BLaER1 (cell line): ENCODE measurements around the gene ARHGEF11.

Source experiments
- H3K27ac ChIP-seq: shearing (Covaris generic); formaldehyde crosslinking; 2 replicates; pipeline ENCODE4 v1.8.1; 2022
- H3K27me3 ChIP-seq: shearing (Covaris generic); formaldehyde crosslinking; 2 replicates; pipeline ENCODE4 v1.8.1; 2022
- H3K36me3 ChIP-seq: shearing (Covaris generic); formaldehyde crosslinking; 2 replicates; pipeline ENCODE4 v1.8.1; 2022
- H3K4me1 ChIP-seq: shearing (Covaris generic); formaldehyde crosslinking; 2 replicates; pipeline ENCODE4 v1.8.1; 2022
- H3K4me2 ChIP-seq: shearing (Covaris generic); formaldehyde crosslinking; 2 replicates; pipeline ENCODE4 v1.8.1; 2022
- H3K4me3 ChIP-seq: shearing (Covaris generic); formaldehyde crosslinking; 2 replicates; pipeline ENCODE4 v1.8.1; 2022
- H3K9ac ChIP-seq: shearing (Covaris generic); formaldehyde crosslinking; 2 replicates; pipeline ENCODE4 v1.8.1; 2022
- H3K9me3 ChIP-seq: shearing (Covaris generic); formaldehyde crosslinking; 2 replicates; pipeline ENCODE4 v1.8.1; 2022
- H4K20me1 ChIP-seq: shearing (Covaris generic); formaldehyde crosslinking; 2 replicates; pipeline ENCODE4 v1.8.1; 2022
- Cebpa-rat ChIP-seq: shearing (Covaris generic); IDR thresholded peaks from 2 replicates; pipeline ENCODE4 v1.8.1; 2022

Gene ARHGEF11

GRCh38 chr1:156887734-156888133 is 157.8 kb downstream of the ARHGEF11 start:
- Histone ChIP-seq H3K36me3 (no peaks in the 10 kb centered on the region), H4K20me1 (no peaks in the 10 kb centered on the region), H3K4me2 (peak overlapping the region; percentile 14; the same call in 1 of the 2 replicates), H3K4me1 (peaks cover 48% of the 10 kb centered on the region), H3K4me3 (no peak overlapping the region), H3K9ac (no peak overlapping the region), H3K27ac (no peak overlapping the region), H3K27me3 (peaks cover 12% of the 10 kb centered on the region), H3K9me3 (no peaks in the 10 kb centered on the region)
- no peak for TF ChIP-seq Cebpa-rat

GRCh38 chr1:156887317-156887716 is 158.2 kb downstream of the ARHGEF11 start:
- Histone ChIP-seq H4K20me1 (no peaks in the 10 kb centered on the region), H3K27me3 (peaks cover 8% of the 10 kb centered on the region), H3K4me3 (no peak overlapping the region), H3K36me3 (no peaks in the 10 kb centered on the region), H3K27ac (no peak overlapping the region), H3K9ac (no peak overlapping the region), H3K4me2 (peak overlapping the region; percentile 14; the same call in 1 of the 2 replicates), H3K9me3 (no peaks in the 10 kb centered on the region), H3K4me1 (peaks cover 44% of the 10 kb centered on the region)
- no peak for TF ChIP-seq Cebpa-rat

GRCh38 chr1:156886583-156887281 is 158.8 kb downstream of the ARHGEF11 start:
- H3K27me3 ChIP-seq, result peaks cover 2% of the 10 kb centered on the region; the same call in 1 of the 2 replicates
- TF ChIP-seq Cebpa-rat, result no peak

GRCh38 chr1:156885880-156886355 is 159.6 kb downstream of the ARHGEF11 start:
- Histone ChIP-seq H3K36me3 (no peaks in the 10 kb centered on the region), H3K4me2 (no peak overlapping the region), H3K4me3 (no peak overlapping the region), H4K20me1 (no peaks in the 10 kb centered on the region), H3K9me3 (no peaks in the 10 kb centered on the region), H3K27me3 (no peaks in the 10 kb centered on the region), H3K9ac (no peak overlapping the region), H3K27ac (no peak overlapping the region), H3K4me1 (peaks cover 44% of the 10 kb centered on the region)
- no peak for TF ChIP-seq Cebpa-rat

More at GRCh38 chr1:156886583-156887281, 158.8 kb downstream of the ARHGEF11 start:
- peaks cover 44% of the 10 kb centered on the region for H3K4me1 ChIP-seq
- H3K4me3 ChIP-seq, result no peak overlapping the region
- H3K27ac ChIP-seq, result no peak overlapping the region
- H4K20me1 ChIP-seq, result no peaks in the 10 kb centered on the region
- peak overlapping the region; percentile 44 for H3K4me2 ChIP-seq
- no peaks in the 10 kb centered on the region for H3K9me3 ChIP-seq
- no peaks in the 10 kb centered on the region for H3K36me3 ChIP-seq
- H3K9ac ChIP-seq, result no peak overlapping the region

- H3K9me3 ChIP-seq, result no peaks in the 10 kb centered on the region
- H4K20me1 ChIP-seq, result no peaks in the 10 kb centered on the region
- no peak overlapping the region for H3K9ac ChIP-seq
- H3K4me2 ChIP-seq, result no peak overlapping the region
- H3K4me3 ChIP-seq, result no peak overlapping the region
- no peak overlapping the region for H3K27ac ChIP-seq
- peaks cover 50% of the 10 kb centered on the region for H3K4me1 ChIP-seq
- no peaks in the 10 kb centered on the region for H3K27me3 ChIP-seq
- no peaks in the 10 kb centered on the region for H3K36me3 ChIP-seq
- TF ChIP-seq Cebpa-rat, result no peak
Measured at GRCh38 chr1:156885314-156885713, 160.2 kb downstream of the ARHGEF11 start.
